A673 (cell line): Measurements from ENCODE around the gene SEC22C. TPM values are rescaled to one million over a fixed set of nuclear protein-coding genes. Genes with fewer than 3 reads are reported as not detected.

Experiments used
- BruUV-seq: library from RNA; stranded (reverse); fragments of 400-500 nt; replicated peaks from 2 replicates; lab custom pipeline; 2021; lab: Mats Ljungman, UMichigan
- CTCF ChIA-PET: fragments of 300-600 bp; sonication (Branson Sonifier 250); formaldehyde crosslinking; loops from one replicate; lab custom pipeline; 2022; ENCODE audit warnings: antibody characterized with exemption; lab: Charles Lee
- POLR2A ChIA-PET: fragments of 300-600 bp; sonication (Branson Sonifier 250); formaldehyde crosslinking; loops from one replicate; lab custom pipeline; 2022; ENCODE audit warnings: antibody characterized with exemption; ENCODE audit not compliant: low non-redundant PET; lab: Charles Lee
- DNase-seq: peaks from one replicate; pipeline ENCODE4 v3.0.0-alpha.2; 2015; ENCODE audit warnings: low spot score
- H3K27ac ChIP-seq: fragments of 200-600 bp; sonication (generic); 2 replicates; pipeline ENCODE4 v1.5.1; 2016; ENCODE audit warnings: mixed run types, low read depth, mild to moderate bottlenecking, mixed read lengths, antibody characterized with exemption, low read length; ENCODE audit not compliant: poor library complexity, severe bottlenecking
- H3K27me3 ChIP-seq: fragments of 200-600 bp; sonication (generic); replicated peaks from 2 replicates; pipeline ENCODE4 v1.6.1; 2017; ENCODE audit warnings: mixed run types, low read depth, mild to moderate bottlenecking, mixed read lengths, antibody characterized with exemption, low read length; ENCODE audit not compliant: insufficient read depth, poor library complexity
- H3K36me3 ChIP-seq: fragments of 200-600 bp; sonication (generic); 2 replicates; pipeline ENCODE4 v1.6.1; 2016; ENCODE audit warnings: mixed run types, mild to moderate bottlenecking, mixed read lengths, antibody characterized with exemption, low read length; ENCODE audit not compliant: insufficient read depth, poor library complexity, severe bottlenecking
- H3K4me1 ChIP-seq: fragments of 200-600 bp; sonication (generic); 2 replicates; pipeline ENCODE4 v1.6.1; 2017; ENCODE audit warnings: mixed run types, mild to moderate bottlenecking, mixed read lengths, antibody characterized with exemption, low read length; ENCODE audit not compliant: insufficient read depth, poor library complexity, severe bottlenecking
- H3K4me3 ChIP-seq: fragments of 200-600 bp; sonication (generic); 2 replicates; pipeline ENCODE4 v1.5.1; 2016; ENCODE audit warnings: low read depth, mixed run types, mild to moderate bottlenecking, mixed read lengths, low read length; ENCODE audit not compliant: poor library complexity, severe bottlenecking
- H3K9me3 ChIP-seq: fragments of 200-600 bp; sonication (generic); 2 replicates; pipeline ENCODE4 v1.6.1; 2016; ENCODE audit warnings: mixed run types, low read depth, mild to moderate bottlenecking, mixed read lengths, antibody characterized with exemption, low read length; ENCODE audit not compliant: poor library complexity, severe bottlenecking
- CTCF ChIP-seq: fragments of 300-800, 200-600 bp; sonication (generic); conservative IDR thresholded peaks from 2 replicates; pipeline ENCODE4 v1.5.1; 2017; ENCODE audit warnings: low read depth, mild to moderate bottlenecking, antibody characterized with exemption, low read length, moderate library complexity, mixed read lengths
- EZH2 ChIP-seq: fragments of 200-600 bp; sonication (generic); IDR thresholded peaks from 2 replicates; pipeline ENCODE4 v1.6.1; 2017; ENCODE audit warnings: borderline replicate concordance, low read depth, mild to moderate bottlenecking, mixed read lengths, antibody characterized with exemption, low read length; ENCODE audit not compliant: poor library complexity, severe bottlenecking
- intact Hi-C: fragments of 100-400 bp; cut with micrococcal nuclease; formaldehyde crosslinking; loops from one replicate; pipeline ENCODE4 v1.10.0; 2022; ENCODE audit not compliant: unreplicated experiment
- total RNA-seq: library from RNA; stranded (reverse); gene quantifications from 2 replicates; pipeline ENCODE4 v1.2.3, GENCODE V29; 2021

SEC22C gene
- total RNA-seq, 1 experiment from 2014 or later = 28.9 TPM

- H3K27me3 ChIP-seq = peaks cover 3% of the 10 kb centered on the region
- DNase-seq = no peak
- intact Hi-C loops = loop anchor here (5.0 kb wide), 1 partner anchor 36 kb away; no protein-coding TSS in a partner anchor
- H3K36me3 ChIP-seq = no peaks in the 10 kb centered on the region
- TF ChIP-seq CTCF = no peak
- TF ChIP-seq EZH2 = no peak
- ChIA-PET CTCF (no interaction called here), POLR2A (no interaction called here)
- H3K4me1 ChIP-seq = no peaks in the 10 kb centered on the region
- H3K4me3 ChIP-seq = no peak overlapping the region
- no peak overlapping the region for H3K27ac ChIP-seq
- no TSS peak for BruUV-seq
- H3K9me3 ChIP-seq = no peaks in the 10 kb centered on the region
Observed at GRCh38 chr3:42500909-42501308, 80.9 kb downstream of the SEC22C start.

- intact Hi-C loops = loop anchor here (5.0 kb wide), 1 partner anchor 37 kb away; no protein-coding TSS in a partner anchor
- Histone ChIP-seq H3K4me3 (no peak overlapping the region), H3K27ac (no peak overlapping the region), H3K36me3 (no peaks in the 10 kb centered on the region), H3K4me1 (no peaks in the 10 kb centered on the region), H3K9me3 (no peaks in the 10 kb centered on the region), H3K27me3 (peaks cover 3% of the 10 kb centered on the region)
- ChIA-PET CTCF (no interaction called here), POLR2A (no interaction called here)
- no TSS peak for BruUV-seq
- no peak for TF ChIP-seq EZH2
- TF ChIP-seq CTCF = no peak
- DNase-seq = no peak
Observed at GRCh38 chr3:42500091-42500490, 81.7 kb downstream of the SEC22C start.

GRCh38 chr3:42499478-42499871 is 82.3 kb downstream of the SEC22C start:
- TF ChIP-seq CTCF (no peak), EZH2 (no peak)
- no peaks in the 10 kb centered on the region for H3K9me3 ChIP-seq
- H3K4me1 ChIP-seq = no peaks in the 10 kb centered on the region
- intact Hi-C loops = no loop called here
- CTCF ChIA-PET = no interaction called here
- no peaks in the 10 kb centered on the region for H3K36me3 ChIP-seq
- POLR2A ChIA-PET = no interaction called here
- BruUV-seq = no TSS peak
- H3K27me3 ChIP-seq = peaks cover 3% of the 10 kb centered on the region
- H3K4me3 ChIP-seq = no peak overlapping the region
- DNase-seq = no peak
- no peak overlapping the region for H3K27ac ChIP-seq
